ENCODE results near the gene CRIP1.

Gene CRIP1

DNA sequence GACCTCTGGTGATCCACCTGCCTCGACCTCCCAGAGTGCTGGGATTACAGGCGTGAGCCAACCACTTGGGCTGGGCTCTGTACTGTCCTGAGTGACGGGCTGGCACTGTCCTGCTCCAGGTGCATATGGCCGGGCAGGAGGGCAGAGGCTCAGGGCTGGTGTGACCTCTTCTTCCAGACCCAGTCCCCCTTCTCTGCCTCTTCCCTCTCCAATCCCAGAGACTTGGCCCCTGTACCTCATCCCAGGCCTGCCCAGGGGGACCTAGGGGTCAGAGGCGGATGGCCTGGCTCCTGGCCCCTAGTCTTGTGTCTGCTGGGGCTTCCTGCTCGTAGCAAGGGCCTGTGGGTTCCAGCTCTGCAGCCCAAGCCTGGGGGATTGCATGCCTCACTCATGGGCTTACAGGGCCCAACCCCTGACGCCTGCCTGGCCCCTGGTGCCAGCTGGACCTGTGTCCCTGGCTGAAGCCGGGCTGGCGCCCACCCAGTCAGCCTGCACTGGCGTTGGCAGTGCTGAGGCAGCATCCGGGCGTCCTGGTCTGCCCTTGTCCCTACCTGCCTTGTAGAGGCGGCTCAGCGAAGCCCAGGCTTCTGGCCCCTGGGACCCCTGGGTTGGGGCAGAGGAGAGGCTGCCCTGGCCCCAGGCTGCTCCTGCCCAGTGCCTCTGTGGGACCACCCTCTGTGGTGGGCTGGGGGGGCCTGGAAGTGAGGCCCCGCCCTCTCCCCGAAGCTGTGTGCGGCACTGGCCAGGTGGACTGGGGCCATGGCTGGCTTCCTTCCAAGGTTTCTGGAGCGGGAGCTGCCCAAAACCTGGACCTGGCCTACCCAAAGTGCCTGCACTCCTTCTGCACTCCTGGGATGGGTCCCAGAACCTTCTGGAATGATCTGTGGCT is 8.7 kb downstream of the CRIP1 start:
- DNase-seq: no peak

DNA sequence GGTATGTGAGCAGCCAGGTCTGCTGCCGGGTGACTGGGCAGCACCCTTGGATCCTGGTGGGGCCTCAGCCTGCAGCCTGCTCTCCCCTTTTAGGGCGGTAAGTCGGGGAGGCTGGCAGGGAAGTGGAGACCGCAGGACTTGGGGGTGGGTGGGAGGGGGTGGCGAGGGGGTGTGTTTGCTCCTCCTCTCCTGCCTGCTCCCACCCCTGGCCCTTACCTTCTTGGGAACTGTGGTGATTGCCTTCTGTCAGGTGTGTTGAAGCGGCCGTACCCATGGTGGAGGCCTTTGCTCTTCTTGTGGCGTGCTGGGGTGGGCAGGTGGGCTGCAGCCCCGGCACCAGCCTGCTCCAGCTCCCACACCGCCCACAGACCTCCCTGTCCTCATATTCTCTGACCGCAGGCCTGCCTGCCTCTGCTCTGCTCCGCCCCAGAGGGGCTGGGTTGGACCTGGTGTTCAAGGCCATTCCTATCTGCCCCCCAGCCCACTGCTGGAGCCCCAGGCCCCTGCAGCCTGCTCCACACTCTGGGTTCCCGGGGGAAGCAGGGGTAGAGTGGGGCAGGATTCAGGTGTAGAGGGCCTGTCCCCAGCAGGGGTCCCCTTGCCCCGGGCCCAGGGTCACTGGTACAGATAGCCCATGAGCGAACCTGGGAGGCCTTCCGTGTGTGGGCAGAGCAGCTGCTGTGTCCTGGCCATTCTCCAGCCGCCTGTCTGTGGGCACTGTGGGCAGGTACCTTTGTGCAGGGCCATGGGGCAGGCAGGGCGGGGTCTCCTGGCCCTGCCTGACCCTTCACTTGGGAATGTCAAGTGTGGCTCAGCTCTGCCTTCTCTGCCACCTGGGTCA is 9.5 kb downstream of the CRIP1 start:
- DNase-seq: no peak

DNA sequence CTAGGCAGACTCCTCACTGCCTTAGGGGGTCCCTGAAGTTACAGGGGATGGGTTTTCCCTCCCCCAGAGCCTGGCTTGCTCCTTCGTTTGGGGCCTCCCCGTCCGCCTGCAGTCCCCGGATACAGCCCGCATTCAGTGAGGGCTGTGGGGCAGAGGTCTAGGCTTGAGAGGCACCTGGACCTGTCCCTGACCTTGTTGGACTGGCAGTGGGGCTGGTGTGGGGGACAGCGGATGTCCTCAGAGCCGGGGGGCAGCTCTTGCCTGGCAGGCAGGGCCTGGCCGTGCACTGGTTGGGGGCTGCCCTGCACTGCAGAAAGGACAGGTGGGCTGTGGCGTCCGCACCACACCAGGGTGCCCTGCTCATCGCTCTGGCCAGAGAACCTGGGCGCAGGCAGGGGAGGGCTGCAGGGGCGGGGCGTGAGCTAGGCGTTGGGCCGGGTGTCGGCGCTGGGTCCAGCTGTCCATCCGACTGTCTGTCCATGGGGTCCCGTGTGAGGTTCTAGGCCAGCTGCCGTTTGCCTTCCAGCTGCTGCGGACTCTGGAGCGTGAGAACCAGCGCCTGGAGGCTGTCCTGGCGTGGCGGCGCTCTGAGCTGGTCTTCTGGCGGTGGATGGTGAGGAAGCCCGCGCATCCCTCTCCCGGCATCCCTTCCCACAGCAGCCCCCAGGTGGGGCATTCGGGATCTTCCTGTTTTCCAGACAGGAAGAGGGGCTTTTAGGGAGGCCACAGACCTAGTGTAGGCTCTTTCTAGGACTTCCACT is 10.3 kb downstream of the CRIP1 start:
- DNase-seq: no peak

DNA sequence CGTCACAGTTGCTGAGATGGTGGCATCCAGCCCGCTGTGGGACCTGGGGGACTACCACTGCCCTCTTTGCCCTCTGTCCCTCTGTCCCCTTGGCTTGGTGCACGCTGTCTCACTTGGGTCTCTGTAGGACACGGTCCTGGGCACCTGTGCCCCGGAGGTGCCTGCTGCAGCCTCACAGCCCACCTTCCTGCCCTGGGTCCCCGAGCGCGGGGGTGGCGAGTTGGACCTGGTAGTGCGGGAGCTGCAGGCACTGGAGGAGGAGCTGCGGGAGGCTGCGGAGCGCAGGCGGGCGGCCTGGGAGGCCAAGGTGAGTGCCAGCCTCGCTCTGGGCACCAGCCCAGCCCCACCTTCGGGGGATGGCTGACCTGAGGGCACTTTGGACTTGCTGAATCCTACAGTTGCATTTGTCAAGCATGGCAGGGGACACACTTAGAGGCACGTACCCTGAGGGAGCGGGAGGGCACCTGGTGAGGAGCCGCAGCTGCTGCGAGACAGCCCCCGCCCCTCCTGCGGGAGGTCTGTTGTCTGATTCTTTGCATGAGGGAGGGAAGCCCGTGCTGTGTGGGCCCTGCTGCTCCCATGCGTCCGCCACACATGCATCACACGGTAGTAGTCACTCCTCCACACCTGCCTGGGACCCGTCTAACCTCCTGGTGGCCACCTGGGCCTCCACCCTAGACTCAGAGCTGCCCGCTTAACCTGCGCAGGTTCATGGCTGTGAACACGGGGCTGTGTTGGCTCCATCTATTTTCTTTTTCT is 11.2 kb downstream of the CRIP1 start:
- DNase-seq: no peak

- DNase-seq: no peak
These were observed 12.0 kb downstream of the CRIP1 start for GRCh38 chr14:105498430-105499255.

GRCh38 chr14:105499256-105500035 is 12.8 kb downstream of the CRIP1 start:
- DNase-seq: no peak

DNA sequence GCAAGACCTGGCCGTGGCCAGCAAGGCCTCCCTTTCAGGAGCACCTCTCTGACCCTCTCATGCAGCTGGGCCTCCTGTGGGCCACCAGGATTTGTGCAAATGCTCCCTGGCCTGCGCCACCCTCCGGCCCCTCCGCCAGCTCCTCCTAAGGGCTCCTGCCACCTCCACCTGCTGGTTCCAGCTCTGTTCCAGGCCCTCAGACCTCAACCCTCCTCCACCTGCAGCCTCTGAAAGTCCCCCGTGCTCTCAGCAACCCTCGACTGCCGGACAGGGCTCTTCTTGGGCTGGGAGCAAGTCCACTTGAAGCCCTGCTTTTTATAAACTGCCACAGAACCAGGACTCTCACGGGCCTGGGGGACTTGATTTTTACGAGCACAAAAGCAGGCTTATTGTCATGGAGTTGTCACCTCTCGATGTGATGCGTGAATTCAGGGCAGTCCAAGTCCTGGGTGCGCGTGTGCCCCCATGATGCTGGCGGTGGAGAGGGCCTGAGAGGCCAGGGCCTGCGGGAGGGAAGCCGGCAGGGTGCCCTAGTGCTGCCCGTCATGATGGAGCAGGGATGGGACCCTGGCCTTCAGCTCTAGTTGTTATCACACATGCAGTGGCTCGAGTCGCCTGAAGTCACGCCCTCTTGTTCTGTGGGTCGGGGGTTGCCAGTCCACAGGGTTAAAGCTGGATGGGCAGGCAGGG is 13.5 kb downstream of the CRIP1 start:
- no peak for DNase-seq

DNA sequence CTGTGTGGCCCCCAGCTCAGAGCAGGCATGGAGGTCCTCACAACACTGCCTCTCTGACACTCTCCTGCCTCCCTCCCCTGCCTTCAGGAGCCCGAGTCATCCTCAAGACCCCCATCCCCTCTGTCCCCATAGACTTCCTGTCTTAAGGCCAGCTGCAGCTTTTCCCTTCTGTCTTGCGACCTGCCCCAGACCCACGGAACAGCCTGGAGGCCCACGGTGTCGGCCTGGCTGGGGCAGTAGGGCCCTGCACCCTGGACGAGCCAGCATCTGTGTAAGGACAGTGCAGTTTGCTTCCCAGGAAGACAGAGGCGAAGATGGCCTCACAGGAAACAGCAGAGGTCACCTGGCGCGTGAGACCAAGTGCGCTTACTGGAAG is 14.0 kb downstream of the CRIP1 start:
- no peak for DNase-seq

- no peak for DNase-seq
These were observed 15.0 kb downstream of the CRIP1 start for GRCh38 chr14:105501504-105502291.

DNA sequence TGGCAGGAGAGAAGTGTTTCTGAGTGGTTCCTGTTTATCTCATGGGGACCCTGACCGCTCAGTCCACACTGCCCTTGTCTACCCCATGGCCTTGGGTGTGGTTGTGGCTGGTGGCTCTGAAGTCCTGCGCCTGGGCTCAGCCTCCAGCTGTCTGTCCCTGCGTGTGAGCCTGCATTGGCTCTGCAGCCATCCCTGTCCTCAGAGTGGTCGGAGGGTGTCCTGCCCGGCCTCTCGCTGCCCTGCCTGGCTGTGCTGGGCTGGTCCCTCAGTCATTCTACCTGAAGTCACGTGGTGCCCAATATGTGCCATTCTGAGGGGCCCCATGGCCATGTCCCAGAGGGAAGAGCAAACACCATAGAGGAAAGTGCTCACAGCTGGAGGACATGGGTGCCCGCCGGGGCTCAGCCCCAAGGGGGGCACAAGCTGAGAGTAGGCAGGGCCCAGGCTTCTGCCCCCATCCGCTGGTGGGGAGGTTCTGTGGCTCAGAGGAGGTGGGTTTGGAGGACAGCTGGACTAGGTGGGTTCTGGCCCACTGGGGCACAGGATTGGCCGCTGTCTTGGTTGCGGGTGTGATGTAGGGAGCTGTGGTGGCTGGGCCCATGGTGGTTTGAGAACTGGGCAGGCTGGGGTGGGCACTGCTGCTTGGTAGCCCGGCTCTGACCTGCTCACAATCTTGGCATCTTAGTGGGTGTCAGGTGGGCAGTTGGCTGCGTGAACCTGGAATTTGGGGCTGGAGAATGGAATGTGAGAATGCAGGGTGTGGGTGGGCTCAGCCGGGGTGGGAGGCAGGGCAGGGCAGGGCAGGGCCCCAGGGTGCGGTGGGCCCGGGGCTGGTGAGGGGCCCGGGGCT is 16.0 kb downstream of the CRIP1 start:
- no peak for DNase-seq

DNA sequence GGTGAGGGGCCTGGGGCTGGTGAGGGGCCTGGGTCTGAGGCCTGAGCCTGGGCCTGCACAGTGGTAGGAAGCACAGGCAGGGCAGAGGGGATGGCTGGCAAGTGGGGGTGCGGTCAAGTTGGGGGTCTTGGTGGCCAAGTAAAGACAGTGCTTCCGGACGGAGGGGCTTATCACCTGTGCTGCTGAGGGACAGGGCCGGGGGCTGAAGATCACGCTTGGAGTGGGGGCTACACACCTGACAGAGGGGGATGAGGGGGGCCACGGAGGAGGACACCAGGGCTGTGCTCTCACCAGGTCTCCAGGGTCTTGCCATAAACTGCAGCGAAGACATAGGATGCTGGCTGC is 16.6 kb downstream of the CRIP1 start:
- no peak for DNase-seq

DNA sequence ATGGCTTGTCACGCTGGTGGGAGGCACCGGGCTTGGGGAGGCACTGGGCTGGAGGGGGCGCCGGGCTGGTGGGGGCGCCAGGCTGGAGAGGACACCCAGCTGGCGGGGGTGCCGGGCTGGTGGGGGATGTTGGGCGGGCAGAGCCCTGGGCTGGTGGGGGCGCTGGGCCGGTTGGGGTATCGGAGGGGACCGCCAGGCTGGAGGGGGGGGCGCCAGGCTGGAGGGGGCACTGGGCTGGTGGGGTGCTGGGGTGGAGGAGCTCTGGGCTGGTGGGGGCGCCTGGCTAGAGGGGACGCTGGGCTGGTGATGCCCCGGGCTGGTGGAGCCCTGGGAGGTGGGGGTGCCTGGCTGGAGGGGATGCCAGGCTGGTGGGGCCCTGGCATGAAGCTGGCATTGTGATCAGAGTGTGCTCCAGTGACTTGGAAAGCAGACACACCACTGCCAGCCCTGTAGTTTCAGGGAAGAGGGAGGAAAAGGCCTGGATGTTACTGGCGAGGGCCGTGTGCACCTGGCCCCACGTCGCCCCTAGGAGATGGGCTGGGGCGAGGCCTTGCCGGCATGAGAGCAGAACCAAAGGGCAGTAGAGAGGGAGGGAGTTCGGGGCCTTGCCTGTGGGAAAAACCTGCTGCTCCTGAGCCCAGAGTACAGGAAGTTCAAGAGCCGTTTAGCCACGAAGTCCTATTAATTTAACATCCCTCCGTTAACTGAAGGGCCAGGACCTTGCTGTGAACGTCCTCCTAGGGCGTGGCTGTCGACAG is 17.4 kb downstream of the CRIP1 start:
- DNase-seq: no peak

DNA sequence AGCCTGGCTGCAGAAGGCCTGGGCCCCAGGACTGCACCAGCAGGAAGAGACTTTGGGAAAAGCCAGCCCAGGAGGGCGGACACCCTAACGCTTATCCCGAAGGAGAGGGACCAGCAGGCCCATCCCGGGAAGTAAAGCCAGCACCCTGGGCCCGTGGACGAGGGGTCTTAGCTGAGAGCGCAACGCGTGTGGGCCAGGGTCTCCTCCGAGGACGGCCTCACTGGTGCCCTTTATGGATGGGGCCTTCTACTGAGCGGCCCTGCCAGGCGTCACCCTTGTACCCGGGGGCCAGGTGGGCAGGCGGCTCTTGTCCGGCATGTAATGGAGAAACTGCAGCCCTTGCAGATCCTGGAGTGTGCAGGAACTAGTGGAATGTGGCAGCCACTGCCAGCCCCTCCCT is 18.4 kb downstream of the CRIP1 start:
- no peak for DNase-seq

- no peak for DNase-seq
These were observed 20.6 kb downstream of the CRIP1 start for GRCh38 chr14:105507247-105507646.

GRCh38 chr14:105508069-105508468 is 21.4 kb downstream of the CRIP1 start:
- no peak for DNase-seq

DNA sequence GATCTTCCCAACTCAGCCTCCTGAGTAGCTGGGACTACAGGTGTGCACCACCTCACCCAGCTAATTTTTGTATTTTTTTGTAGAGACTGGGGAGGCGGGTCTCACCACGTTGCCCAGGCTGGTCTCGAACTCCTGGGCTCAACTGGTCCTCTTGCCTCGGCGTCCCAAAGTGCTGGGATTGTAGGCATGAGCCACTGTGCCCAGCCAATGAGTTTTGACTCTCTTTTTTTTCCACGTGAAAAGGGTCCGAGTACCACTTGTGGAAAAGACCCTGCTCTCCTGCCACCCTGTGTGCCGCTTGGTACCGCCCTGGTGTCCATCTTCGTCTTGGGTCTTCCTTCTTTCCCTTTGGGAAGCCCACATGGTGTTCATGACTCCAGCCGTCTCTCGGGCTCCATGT is 21.9 kb downstream of the CRIP1 start:
- no peak for DNase-seq

GRCh38 chr14:105517096-105517495 is 30.4 kb downstream of the CRIP1 start:
- no peak for DNase-seq
